NCI-H1436 treated with DMSO at 0.1 percent for 48 hours (cell line): ENCODE measurements around the gene WDFY2.

Source experiments
- DNase-seq: peaks from one replicate; lab custom pipeline; 2025; lab: John Stamatoyannopoulos, UW

WDFY2 gene

DNA sequence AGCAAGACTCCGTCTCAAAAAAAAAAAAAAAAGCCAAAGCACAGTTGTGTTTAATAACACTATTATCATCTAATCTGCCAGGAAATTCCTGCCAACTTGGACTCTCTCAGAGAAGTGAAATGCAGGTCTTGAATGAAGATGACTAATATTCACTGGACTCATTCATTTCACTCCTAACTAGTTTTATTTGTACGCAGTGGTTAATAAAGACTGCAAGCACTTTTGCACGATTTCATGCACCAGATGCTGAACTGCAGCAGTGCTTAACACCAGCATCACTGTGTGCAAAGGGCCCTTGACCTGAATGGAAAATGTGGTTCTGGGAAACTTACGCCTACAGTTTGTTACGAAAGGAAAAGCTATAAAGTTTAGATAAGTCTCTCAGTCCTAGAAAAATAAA lies 156.4 kb downstream of the WDFY2 start:
- no peak for DNase-seq

GRCh38 chr13:51742031-51742430 lies 157.8 kb downstream of the WDFY2 start:
- no peak for DNase-seq

- DNase-seq = no peak
These were observed 158.3 kb downstream of the WDFY2 start for GRCh38 chr13:51742611-51743010.

DNA sequence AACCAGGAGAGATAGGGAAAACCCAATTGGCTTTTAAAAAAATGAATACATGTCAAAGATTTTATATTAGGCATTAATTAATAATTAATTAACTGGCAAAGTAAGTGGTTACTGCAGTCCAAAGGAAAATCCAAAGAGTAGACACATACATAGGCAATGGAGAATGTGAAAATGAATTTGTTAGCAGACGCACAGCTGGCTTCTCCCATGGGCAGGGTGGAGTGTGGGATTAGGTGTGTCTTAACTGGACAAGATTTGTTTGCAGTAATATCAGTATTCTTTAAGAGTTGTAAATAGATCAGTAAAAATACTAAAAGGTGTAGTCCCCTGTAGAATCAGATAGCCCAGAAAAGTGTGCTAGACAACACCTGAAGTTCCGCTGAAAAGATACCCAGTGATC lies 161.0 kb downstream of the WDFY2 start:
- no peak for DNase-seq

DNA sequence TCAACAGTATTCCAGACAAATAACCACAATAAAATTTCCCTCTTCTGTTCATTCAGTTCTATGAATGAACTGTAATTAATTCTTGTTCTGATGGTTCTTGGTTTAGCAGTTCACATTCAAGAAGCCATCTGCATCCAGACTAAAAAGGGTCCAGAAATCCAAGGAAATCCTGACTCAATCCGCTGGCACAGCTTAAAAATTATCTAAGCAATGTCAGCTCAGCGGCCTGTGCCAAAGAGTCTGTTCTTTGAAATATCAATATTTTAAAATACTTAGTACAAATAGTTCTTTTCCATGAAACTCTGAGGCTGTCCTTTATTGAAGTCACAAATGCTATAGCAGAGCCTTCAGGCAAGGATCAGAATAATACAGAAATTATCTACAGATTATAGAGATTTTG lies 162.5 kb downstream of the WDFY2 start:
- DNase-seq = no peak

DNA sequence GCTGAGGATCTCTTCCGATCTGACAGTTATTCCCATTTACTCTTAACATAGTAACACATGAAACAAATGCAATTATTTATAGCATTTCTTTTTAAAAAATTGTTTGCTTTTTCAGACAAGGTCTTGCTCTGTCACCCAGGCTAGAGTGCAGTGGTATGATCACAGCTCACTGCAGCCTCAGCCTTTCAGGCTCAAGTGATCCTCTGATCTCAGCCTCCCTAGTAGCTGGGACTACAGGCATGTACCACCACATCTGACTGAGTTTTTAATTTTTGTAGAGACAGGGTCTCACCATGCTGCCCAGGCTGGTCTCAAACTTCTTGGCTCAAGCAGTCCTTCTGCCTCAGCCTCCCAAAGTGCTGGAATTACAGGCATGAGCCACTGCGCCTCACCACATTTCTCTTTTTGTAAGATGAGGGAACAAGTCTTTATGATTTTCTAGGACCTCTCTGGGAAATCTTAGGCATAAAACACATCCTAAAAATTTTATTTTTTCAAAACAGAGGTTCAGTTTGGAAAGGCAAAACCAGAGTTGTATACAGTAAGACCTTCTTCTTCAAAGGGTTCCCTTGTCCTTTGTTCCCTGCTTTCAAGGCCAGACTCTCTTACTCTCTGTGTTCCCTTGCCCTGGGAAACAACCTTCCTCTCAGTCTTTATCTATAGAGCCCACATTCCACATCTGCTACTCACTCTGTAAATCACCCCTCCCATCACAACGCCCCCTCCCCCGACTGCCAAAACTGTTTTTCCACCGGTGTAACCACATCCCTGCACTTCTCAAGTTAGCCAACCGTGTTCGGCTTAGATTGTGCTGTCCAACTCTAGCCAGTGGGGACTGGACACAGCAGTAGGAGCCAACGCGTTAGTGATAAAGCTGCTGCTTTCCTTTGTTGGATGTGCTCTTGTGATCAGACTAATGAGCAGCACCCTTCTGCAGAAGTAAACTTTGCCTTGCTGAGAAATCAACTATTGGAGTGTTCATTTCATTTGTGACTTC lies 163.5 kb downstream of the WDFY2 start:
- DNase-seq = no peak

GRCh38 chr13:51756651-51757050 lies 172.4 kb downstream of the WDFY2 start:
- DNase-seq = no peak

DNA sequence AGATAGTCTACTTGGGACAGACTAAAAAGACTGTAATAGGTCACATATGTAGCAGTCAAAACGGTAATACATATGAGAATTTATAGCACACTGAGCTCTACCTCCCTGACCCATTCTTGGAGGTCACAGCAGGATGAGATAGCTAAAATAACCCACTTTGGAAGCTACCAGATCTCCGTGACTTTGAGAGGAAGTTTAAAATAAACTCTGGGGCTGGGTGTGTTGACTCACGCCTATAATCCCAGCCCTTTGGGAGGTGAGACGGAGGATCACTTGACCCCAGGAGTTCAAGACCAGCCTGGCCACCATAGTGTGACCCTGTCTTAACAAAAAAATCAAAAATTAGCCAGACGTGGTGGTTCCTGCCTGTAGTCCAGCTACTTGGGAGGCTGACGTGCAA lies 174.4 kb downstream of the WDFY2 start:
- no peak for DNase-seq

DNA sequence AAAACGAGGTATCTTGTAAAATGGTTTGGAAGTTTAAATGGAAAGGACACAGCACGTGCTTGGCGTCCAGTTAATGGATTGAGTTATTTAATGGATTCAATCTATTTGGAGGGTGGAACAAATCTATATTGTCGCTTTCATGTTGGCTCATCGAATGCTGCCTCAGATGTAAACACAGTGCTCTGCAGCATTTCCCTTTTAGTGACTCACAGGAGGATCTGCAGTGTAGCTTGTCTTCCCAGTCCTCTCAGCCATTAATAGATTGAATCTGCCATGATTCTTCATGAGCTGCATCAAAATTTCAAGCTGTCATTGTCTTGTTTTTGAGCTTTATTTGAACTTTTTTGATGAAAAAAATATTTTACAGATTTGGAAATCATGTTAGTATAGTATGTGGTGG lies 175.0 kb downstream of the WDFY2 start:
- no peak for DNase-seq

DNA sequence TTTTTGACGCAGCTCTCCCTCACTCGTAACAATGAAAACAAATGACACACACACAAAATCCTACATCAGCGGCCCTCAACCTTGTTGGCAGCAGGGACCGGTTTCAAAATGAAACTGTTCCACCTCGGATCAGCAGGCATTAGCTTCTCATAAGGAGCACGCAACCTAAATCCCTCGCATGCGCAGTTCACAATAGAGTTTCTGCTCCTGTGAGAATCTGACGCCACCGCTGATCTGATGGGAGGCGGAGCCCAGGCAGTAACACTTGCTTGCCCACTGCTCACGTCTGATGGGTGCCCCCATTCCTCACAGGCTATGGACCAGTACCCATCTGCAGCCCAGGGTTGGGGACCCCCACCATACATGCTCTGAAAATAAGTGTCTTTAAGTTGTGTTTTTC lies 176.3 kb downstream of the WDFY2 start:
- DNase-seq = no peak

DNA sequence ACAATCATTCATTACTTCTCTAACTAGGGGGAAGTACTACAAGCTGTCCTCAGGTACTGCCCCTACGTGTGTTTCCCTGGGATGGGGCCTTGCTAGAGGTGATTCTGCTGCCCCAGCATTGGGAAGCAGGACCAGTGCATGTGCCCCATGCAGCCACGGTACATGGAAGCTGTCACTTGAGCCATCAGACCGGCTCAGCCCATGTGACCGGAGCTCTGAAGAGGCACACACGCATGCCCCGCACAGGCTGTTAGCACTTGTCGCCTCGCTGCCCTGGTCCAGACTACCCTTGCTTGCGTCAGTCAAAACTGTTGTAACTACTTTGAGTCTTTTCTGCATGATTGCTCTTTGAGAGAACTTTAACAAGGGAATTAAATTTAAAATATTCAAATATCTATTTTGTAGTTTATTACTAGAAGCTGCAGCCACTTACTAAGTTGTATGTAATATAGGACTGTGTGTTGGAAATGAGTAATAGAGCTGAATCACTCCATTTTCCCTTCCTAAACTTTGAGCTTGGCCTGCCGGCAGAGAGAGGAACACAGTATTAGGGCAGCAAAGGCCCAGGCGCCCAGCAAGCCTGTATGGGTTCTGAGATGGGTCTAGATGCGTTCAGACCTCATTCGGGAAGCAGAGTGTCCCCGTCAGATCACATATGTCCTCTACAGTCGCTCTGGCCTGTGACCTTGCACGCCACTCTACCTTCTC lies 177.5 kb downstream of the WDFY2 start:
- DNase-seq = no peak

DNA sequence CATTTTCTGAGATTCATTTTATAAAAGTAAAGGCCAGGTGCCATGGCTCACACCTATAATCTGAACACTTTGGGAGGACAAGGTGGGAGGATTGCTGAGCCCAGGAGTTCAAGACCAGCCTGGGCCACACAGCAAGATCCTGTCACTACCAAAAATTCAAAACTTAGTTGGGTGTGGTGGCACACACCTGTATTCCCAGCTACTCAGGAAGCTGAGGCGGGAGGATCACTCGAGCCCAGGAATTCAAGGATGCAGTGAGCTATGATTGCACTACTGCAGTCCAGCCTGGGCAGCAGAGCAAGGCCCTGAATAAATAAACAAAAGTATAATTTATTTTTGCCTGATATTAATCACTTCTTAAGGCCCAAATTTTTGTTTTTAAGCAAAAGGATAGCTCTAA lies 179.2 kb downstream of the WDFY2 start:
- no peak for DNase-seq

- no peak for DNase-seq
These were observed 180.2 kb downstream of the WDFY2 start for GRCh38 chr13:51764184-51765141.

GRCh38 chr13:51765142-51765515 lies 180.9 kb downstream of the WDFY2 start:
- DNase-seq = no peak

DNA sequence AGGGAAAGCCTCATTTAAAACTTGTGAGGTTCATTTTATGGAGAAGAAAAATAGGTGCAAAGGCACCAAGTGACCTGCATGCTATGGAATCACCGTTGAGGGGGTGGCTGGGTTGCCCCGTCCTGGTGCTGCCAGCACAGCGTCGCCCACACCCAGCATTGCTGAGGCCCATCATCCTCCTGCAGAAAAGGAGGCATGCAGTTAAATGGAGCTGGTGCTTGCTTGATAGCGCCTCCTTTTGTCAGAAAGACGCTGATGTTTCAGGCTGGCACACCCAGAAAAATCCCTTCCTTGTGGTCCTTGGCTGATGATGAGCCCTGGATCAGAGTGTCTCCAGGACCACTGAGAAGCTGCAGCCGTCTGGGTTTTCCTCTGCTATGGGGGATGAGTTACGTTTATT lies 182.8 kb downstream of the WDFY2 start:
- no peak for DNase-seq

GRCh38 chr13:51768378-51768921 lies 184.2 kb downstream of the WDFY2 start:
- DNase-seq = no peak

DNA sequence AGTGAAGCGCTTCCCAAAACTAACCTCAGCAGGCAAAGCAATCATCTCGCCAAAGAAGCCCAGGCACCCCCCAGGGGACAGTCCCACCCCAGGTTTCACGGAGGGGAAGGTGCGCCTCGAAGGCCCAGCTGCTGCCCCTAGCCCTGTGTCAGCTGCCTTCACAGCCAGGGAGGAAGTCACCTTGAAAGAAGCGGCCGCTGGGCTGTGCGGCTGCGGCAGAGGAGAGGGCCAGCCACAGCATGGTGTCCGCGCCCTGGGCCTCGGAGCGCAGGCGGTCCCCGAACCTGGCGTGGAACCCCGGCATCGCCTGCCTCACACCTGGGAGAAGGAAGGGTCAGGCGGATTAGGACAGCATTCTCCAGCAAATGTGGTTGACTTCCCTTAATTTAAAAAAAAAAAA lies 184.7 kb downstream of the WDFY2 start:
- no peak for DNase-seq

DNA sequence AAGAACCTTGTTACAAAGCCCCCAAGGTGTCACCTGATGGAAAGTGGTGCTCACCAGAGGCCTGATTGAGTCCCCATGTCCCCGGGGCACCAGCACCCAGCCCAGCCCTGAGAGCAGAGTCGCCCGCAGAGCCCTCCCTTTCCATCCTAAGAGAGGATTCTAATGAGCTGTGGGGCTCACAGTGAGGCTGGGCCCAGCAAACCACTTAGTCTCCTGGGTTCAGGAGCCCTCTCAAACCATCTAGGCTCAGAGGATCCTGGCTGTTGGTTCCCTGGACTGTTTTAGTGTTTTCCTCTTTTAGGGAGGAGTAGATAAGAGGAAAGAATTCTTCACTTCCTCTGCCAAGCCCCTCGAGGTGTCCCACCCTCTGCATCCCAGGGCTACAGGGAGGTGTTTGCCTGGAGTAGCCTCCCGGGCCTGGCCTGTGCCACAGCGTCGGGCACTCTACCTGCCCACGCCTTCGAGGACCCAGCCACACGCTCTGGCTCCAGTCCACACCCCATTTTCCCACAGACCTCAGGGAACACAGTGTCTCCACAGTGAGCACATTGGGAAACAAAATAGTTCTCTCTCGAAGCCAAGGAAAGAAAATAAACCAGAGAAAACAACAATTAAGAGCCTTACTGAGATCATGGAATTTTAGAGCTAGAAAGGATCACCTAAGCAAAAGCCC lies 185.3 kb downstream of the WDFY2 start:
- no peak for DNase-seq

DNA sequence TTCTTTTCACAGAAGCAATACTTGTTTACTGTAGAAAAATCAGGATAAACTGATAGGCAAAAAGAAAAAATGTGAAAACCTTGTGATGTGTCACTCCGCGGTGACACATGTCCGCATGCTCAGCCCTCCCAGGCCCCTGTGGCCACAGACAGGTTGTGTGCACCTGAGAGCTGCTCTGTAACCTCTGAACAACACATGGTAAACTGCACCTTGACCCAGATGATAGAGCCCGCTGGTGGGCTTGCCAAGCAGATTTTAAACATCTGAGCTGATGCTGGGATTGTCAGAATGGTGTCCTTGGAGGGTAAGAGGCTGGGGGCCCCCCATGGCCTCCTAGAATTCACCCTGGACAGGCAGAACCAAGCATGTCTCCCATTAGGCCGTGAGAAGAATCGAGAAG lies 185.9 kb downstream of the WDFY2 start:
- no peak for DNase-seq

DNA sequence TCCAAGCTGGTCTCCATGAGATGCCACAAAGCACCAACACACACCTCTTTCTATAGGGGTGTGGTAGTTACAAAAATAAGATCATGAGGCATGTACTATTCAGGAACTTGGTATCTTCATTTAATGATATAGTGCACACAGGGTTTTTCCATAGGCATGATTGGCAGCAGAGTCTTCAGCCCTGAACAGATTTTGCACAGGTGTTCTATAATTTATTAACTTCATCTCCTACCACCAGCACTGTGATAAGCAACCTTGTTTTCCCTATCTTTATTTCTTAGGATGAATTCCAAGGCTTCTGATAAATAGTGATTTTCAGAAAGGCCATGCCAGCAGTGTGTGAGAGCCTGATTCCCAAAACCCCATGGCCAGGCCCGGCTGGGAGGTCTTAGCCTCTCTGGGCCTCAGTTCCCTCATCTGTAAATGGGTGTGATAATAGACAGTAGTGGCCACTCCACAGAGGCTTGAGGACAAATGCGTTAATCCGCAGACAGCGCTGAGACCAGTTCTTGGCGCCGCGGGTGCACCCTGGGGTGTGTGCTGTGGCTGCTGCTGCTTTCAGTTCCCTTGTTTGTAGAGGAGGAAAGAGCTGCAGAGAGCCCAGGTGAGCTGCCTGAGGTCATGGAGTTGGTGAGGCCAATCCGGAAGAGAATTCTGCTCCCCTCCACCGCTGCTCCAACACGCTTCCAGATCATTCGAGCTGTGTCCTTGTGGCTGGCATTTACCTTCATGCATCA lies 186.6 kb downstream of the WDFY2 start:
- no peak for DNase-seq
